Astrocyte (in vitro differentiated cells and primary cell): ENCODE measurements around the gene NMNAT3. TPM values are rescaled to one million over a fixed set of nuclear protein-coding genes. Genes with fewer than 3 reads are reported as not detected.

Source experiments
- DNase-seq: peaks from one replicate; pipeline ENCODE4 v3.0.0-alpha.2; 2010; ENCODE audit warnings: low read depth
- FAIRE-seq: peaks from 2 replicates; lab custom pipeline; 2011; peaks lifted over from hg19 to GRCh38; lab: Jason Lieb, UNC
- H2AFZ ChIP-seq: 2 replicates; pipeline ENCODE4 v1.6.0; 2012; ENCODE audit warnings: low read depth, low read length, inconsistent platforms
- H3K27ac ChIP-seq: 2 replicates; pipeline ENCODE4 v1.5.1; 2011; ENCODE audit warnings: low read depth, low read length, inconsistent platforms
- H3K27me3 ChIP-seq: 2 replicates; pipeline ENCODE4 v1.6.0; 2011; ENCODE audit warnings: low read length, inconsistent platforms; ENCODE audit not compliant: insufficient read depth
- H3K36me3 ChIP-seq: 2 replicates; pipeline ENCODE4 v1.5.1; 2011; ENCODE audit warnings: low read length, inconsistent platforms; ENCODE audit not compliant: insufficient read depth
- H3K4me1 ChIP-seq: 2 replicates; pipeline ENCODE4 v1.5.1; 2011; ENCODE audit warnings: low read length, inconsistent platforms; ENCODE audit not compliant: insufficient read depth
- H3K4me2 ChIP-seq: 2 replicates; pipeline ENCODE4 v1.6.0; 2012; ENCODE audit warnings: low read length, inconsistent platforms
- H3K4me3 ChIP-seq: 2 replicates; pipeline ENCODE4 v1.5.1; 2011; ENCODE audit warnings: low read depth, mild to moderate bottlenecking, low read length, inconsistent platforms; ENCODE audit not compliant: insufficient read depth
- H3K79me2 ChIP-seq: 2 replicates; pipeline ENCODE4 v1.6.0; 2012; ENCODE audit warnings: mild to moderate bottlenecking, low read length, inconsistent platforms; ENCODE audit not compliant: insufficient read depth
- H3K9ac ChIP-seq: 2 replicates; pipeline ENCODE4 v1.6.0; 2012; ENCODE audit warnings: mild to moderate bottlenecking, low read length, inconsistent platforms
- H3K9me3 ChIP-seq: 2 replicates; pipeline ENCODE4 v1.5.1; 2012; ENCODE audit warnings: low read depth, mild to moderate bottlenecking, low read length, inconsistent platforms; ENCODE audit not compliant: insufficient read depth
- H4K20me1 ChIP-seq: 2 replicates; pipeline ENCODE4 v1.6.0; 2012; ENCODE audit warnings: low read length, inconsistent platforms; ENCODE audit not compliant: insufficient read depth
- H3K27ac Mint-ChIP-seq: one replicate; pipeline ENCODE4 v1.8.0; 2021; ENCODE audit warnings: mild to moderate bottlenecking, mixed read lengths; ENCODE audit not compliant: unreplicated experiment
- H3K27me3 Mint-ChIP-seq: one replicate; pipeline ENCODE4 v1.8.0; 2021; ENCODE audit warnings: low read depth, mixed read lengths; ENCODE audit not compliant: unreplicated experiment
- H3K36me3 Mint-ChIP-seq: one replicate; pipeline ENCODE4 v1.8.0; 2021; ENCODE audit warnings: low read depth, mixed read lengths; ENCODE audit not compliant: unreplicated experiment
- H3K4me1 Mint-ChIP-seq: one replicate; pipeline ENCODE4 v1.8.0; 2021; ENCODE audit warnings: low read depth, mixed read lengths; ENCODE audit not compliant: unreplicated experiment
- H3K4me3 Mint-ChIP-seq: one replicate; pipeline ENCODE4 v1.8.0; 2021; ENCODE audit warnings: mild to moderate bottlenecking, moderate library complexity, mixed read lengths; ENCODE audit not compliant: unreplicated experiment
- H3K9me3 Mint-ChIP-seq: one replicate; pipeline ENCODE4 v1.8.0; 2021; ENCODE audit warnings: mild to moderate bottlenecking, mixed read lengths; ENCODE audit not compliant: unreplicated experiment
- CTCF ChIP-seq: IDR thresholded peaks from 2 replicates; pipeline ENCODE4 v1.5.1; 2011; ENCODE audit warnings: low read depth, mild to moderate bottlenecking, inconsistent platforms, low read length, moderate library complexity; ENCODE audit not compliant: insufficient read depth
- EZH2 ChIP-seq: IDR thresholded peaks from 2 replicates; pipeline ENCODE4 v1.6.1; 2012; ENCODE audit warnings: mild to moderate bottlenecking, low read length, inconsistent platforms; ENCODE audit not compliant: insufficient read depth
- total RNA-seq: library from RNA; stranded (reverse); gene quantifications from 2 replicates; pipeline ENCODE4 v1.2.1, GENCODE V29; 2021

The NMNAT3 gene
- total RNA-seq, 1 donor from 2014 or later = 1.3 TPM

- Mint-ChIP-seq H3K27ac (no peak overlapping the region), H3K4me1 (no peaks in the 10 kb centered on the region), H3K9me3 (no peaks in the 10 kb centered on the region), H3K4me3 (no peak overlapping the region), H3K27me3 (peaks cover 10% of the 10 kb centered on the region), H3K36me3 (peaks cover 5% of the 10 kb centered on the region)
- no peak overlapping the region for H2AFZ ChIP-seq
- FAIRE-seq (no peak), DNase-seq (no peak)
- no peak overlapping the region for H3K4me3 ChIP-seq
- H4K20me1 ChIP-seq = peaks cover 45% of the 10 kb centered on the region
- no peak for TF ChIP-seq EZH2
- TF ChIP-seq CTCF = no peak
- H3K36me3 ChIP-seq = peaks cover 20% of the 10 kb centered on the region
- no peaks in the 10 kb centered on the region for H3K27me3 ChIP-seq
- no peaks in the 10 kb centered on the region for H3K4me1 ChIP-seq
- H3K4me2 ChIP-seq = no peak overlapping the region
- peaks cover 8% of the 10 kb centered on the region for H3K79me2 ChIP-seq
- no peaks in the 10 kb centered on the region for H3K9me3 ChIP-seq
- no peak overlapping the region for H3K9ac ChIP-seq
- H3K27ac ChIP-seq = no peak overlapping the region
Observed at GRCh38 chr3:139518926-139519842, 158.6 kb downstream of the NMNAT3 start.

GRCh38 chr3:139518306-139518705, 159.5 kb downstream of the NMNAT3 start:
- peaks cover 9% of the 10 kb centered on the region for H3K27me3 Mint-ChIP-seq
- Histone ChIP-seq H3K27ac (no peak overlapping the region), H3K4me2 (no peak overlapping the region), H4K20me1 (peaks cover 36% of the 10 kb centered on the region), H3K4me3 (no peak overlapping the region), H3K27me3 (no peaks in the 10 kb centered on the region), H3K79me2 (peaks cover 7% of the 10 kb centered on the region), H3K36me3 (peaks cover 17% of the 10 kb centered on the region), H3K9ac (no peak overlapping the region), H3K4me1 (no peaks in the 10 kb centered on the region), H3K9me3 (no peaks in the 10 kb centered on the region), H2AFZ (no peak overlapping the region)
- H3K4me1 Mint-ChIP-seq = no peaks in the 10 kb centered on the region
- H3K36me3 Mint-ChIP-seq = peaks cover 5% of the 10 kb centered on the region
- DNase-seq (no peak), FAIRE-seq (no peak)
- TF ChIP-seq EZH2 (no peak), CTCF (no peak)
- H3K9me3 Mint-ChIP-seq = no peaks in the 10 kb centered on the region
- H3K27ac Mint-ChIP-seq = no peak overlapping the region
- H3K4me3 Mint-ChIP-seq = no peak overlapping the region
